DOHH2 (cell line): Measurements from ENCODE around the gene QSOX2.

Experiments used
- EZH2phosphoT487 ChIP-seq: fragments of 200-600 bp; sonication (generic); IDR thresholded peaks from 2 replicates; pipeline ENCODE4 v1.6.1; 2017; ENCODE audit warnings: borderline replicate concordance, mild to moderate bottlenecking, antibody characterized with exemption, low read length, moderate library complexity, mixed read lengths
- TF ChIP-seq, protein P1 (sequence below): fragments of 200-600 bp; sonication (generic); IDR thresholded peaks from one replicate; pipeline ENCODE4 v1.5.1; 2014; ENCODE audit warnings: antibody characterized with exemption, mild to moderate bottlenecking, low read depth, low read length; ENCODE audit not compliant: poor library complexity, severe bottlenecking

DNA sequence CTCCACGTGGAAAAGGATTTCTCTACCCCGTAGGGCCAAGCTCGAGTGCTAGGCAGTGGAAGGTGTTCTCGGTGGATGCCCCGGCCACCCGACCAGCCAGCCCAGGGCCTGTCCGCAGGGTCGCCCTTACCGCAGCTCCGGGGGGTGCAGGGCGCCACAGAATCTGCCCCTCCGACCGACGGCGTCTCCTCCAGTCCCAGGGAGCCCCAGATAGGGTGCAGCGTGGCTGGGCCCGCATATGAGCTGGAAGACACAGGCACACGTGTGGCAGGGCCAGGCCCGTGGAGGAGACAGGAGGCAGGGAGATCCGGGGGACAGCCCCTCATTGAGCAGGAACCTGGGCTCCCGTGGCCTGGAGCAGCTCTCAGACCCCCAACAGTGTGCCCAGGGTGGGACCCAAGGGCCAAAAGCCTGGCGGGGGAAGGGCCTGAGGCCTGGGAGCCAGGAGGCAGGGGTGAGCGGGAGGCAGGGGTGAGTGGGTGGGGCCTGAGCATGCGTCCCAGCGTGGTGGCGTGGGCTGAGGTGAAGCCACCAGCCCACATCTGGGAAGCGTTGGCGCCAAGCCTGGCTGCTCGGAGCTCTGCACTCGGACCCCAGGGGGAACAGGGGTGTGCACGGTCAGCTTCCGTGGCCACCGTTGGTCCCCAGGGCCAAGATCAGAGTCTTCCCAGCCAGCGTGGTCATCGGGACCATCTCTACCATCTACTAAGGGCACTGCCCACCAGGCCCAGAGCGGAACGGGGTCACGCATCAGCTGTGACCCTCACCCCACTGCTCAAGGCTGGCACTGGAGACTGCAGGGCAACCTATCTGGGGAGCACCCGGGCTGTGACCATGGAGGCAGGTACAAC, 36.0 kb upstream of the QSOX2 start:
- TF ChIP-seq, protein P1, sequence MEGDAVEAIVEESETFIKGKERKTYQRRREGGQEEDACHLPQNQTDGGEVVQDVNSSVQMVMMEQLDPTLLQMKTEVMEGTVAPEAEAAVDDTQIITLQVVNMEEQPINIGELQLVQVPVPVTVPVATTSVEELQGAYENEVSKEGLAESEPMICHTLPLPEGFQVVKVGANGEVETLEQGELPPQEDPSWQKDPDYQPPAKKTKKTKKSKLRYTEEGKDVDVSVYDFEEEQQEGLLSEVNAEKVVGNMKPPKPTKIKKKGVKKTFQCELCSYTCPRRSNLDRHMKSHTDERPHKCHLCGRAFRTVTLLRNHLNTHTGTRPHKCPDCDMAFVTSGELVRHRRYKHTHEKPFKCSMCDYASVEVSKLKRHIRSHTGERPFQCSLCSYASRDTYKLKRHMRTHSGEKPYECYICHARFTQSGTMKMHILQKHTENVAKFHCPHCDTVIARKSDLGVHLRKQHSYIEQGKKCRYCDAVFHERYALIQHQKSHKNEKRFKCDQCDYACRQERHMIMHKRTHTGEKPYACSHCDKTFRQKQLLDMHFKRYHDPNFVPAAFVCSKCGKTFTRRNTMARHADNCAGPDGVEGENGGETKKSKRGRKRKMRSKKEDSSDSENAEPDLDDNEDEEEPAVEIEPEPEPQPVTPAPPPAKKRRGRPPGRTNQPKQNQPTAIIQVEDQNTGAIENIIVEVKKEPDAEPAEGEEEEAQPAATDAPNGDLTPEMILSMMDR = no peak
- TF ChIP-seq EZH2phosphoT487 = no peak
